Spleen (tissue), 11 donors: ENCODE measurements around the gene ANKRD30B. TPM values are rescaled to one million over a fixed set of nuclear protein-coding genes. Genes with fewer than 3 reads are reported as not detected.
"Not testable (repeated sequence)": the region's sequence is repeated elsewhere in the genome, so short reads cannot be mapped to it uniquely, and the experiment has no call there.

Source experiments
- DNase-seq: peaks from one replicate; pipeline ENCODE4 v3.0.0-alpha.2; 2020
- H3K27ac ChIP-seq, 8 donors: fragments of 200-600 bp; sonication (generic) in 7 of 8; 1 replicate in 4 of 8; 2 replicates in 4 of 8; pipeline versions ENCODE4 v1.5.0 to v1.8.0; 2016 to 2021; ENCODE audit warnings: inconsistent platforms in 4 of 8, mild to moderate bottlenecking in 4 of 8, moderate library complexity in 1 of 8
- H3K27me3 ChIP-seq, 7 donors: fragments of 200-600 bp; sonication (generic) in 6 of 7; replicated peaks in 1 of 7; 1 replicate in 4 of 7; 2 replicates in 3 of 7; pipeline versions ENCODE4 v1.5.0 to v1.8.0; 2016 to 2021; ENCODE audit warnings: inconsistent platforms in 3 of 7, mild to moderate bottlenecking in 1 of 7
- H3K36me3 ChIP-seq, 6 donors: fragments of 200-600 bp; sonication (generic) in 5 of 6; 1 replicate in 4 of 6; 2 replicates in 2 of 6; pipeline versions ENCODE4 v1.5.0 to v1.8.0; 2016 to 2021; ENCODE audit warnings: inconsistent platforms in 2 of 6
- H3K4me1 ChIP-seq, 6 donors: fragments of 200-600 bp; sonication (generic) in 5 of 6; 1 replicate in 3 of 6; 2 replicates in 3 of 6; pipeline versions ENCODE4 v1.5.0 to v1.8.0; 2016 to 2021; ENCODE audit warnings: inconsistent platforms in 3 of 6
- H3K4me3 ChIP-seq, 8 donors: fragments of 200-600 bp; sonication (generic) in 7 of 8; 1 replicate in 4 of 8; 2 replicates in 4 of 8; pipeline versions ENCODE4 v1.5.0 to v1.8.0; 2016 to 2021; ENCODE audit warnings: inconsistent platforms in 4 of 8, mild to moderate bottlenecking in 4 of 8, moderate library complexity in 2 of 8
- H3K9me3 ChIP-seq, 8 donors: fragments of 200-600 bp; sonication (generic) in 7 of 8; 1 replicate in 4 of 8; 2 replicates in 4 of 8; pipeline versions ENCODE4 v1.5.0 to v1.8.0; 2016 to 2021; ENCODE audit warnings: inconsistent platforms in 4 of 8
- CTCF ChIP-seq, 11 experiments: fragments of 200-600 bp in 7 of 11; fragments of 450-650 bp in 4 of 11; sonication (generic) in 4 of 11; IDR thresholded peaks in 8 of 11; conservative IDR thresholded peaks in 3 of 11; 1 replicate in 7 of 11; 2 replicates in 4 of 11; pipeline versions ENCODE4 v1.4.0 to v1.8.0; 2016 to 2021; ENCODE audit warnings: antibody characterized with exemption in 11 of 11, inconsistent platforms in 4 of 11, mild to moderate bottlenecking in 1 of 11
- POLR2A ChIP-seq, 3 donors: fragments of 450-650 bp; IDR thresholded peaks; one replicate each; pipeline ENCODE4 v1.5.1; 2017; ENCODE audit warnings: antibody characterized with exemption in 3 of 3, mild to moderate bottlenecking in 1 of 3
- POLR2AphosphoS5 ChIP-seq, 3 donors: sonication (generic); formaldehyde crosslinking; IDR thresholded peaks; one replicate each; pipeline ENCODE4 v1.5.1; 2017; ENCODE audit warnings: antibody characterized with exemption in 3 of 3
- WGBS, 5 donors: extraction: QIAGEN DNeasy Blood & Tissue Kit in 3 of 5; methylation state at CpG; one replicate each; pipeline versions ENCODE4 v1.1.5 to v1.1.7; 2013 to 2018; 5-methylcytosine and 5-hydroxymethylcytosine counted together
- intact Hi-C: fragments of 100-400 bp; cut with DNase I; formaldehyde crosslinking; loops from one replicate; pipeline ENCODE4 v1.15.0; 2023; ENCODE audit warnings: low total_unique reads
- polyA plus RNA-seq, 3 donors: library from polyadenylated mRNA; stranded (reverse); fragments of 200-250 nt; gene quantifications; one replicate each; pipeline ENCODE4 v1.2.1, GENCODE V29; 2013
- total RNA-seq, 7 donors: library from RNA; depleted of rRNA in 3 of 7; stranded (reverse); fragments of >200 nt in 3 of 7; fragmentation: NEBNext Ultra II Directional in 4 of 7; extraction: Animal tissue kit (Norgen Biotek cat#: 25700) in 4 of 7; gene quantifications; one replicate each; pipeline versions ENCODE4 v1.1.0 to v1.2.1, GENCODE V29; 2016 to 2021
- donor health status: healthy with polysubstance abuse.
- donor health status: DM: no; HTN: no; CAD: no; lungs with moderate emphysema.
- donor health status: DM: no; HTN: no; CAD: no.
- donor health status: Bipolar disorder and iron deficiency.
- donor health status: healthy.
- donor health status: DM: no; HTN: no; CAD: no.
- donor health status: DM: yes; HTN: yes; CAD: no.

Gene ANKRD30B
- total and polyA plus RNA-seq, 10 donors: 0.06 to 0.13 TPM; not detected in 8

GRCh38 chr18:14746897-14747296, 1.1 kb upstream of the ANKRD30B start:
- H3K27ac ChIP-seq: no peak overlapping the region
- whole genome bisulfite sequencing, 5 donors: 93 to 95% (median 94%) methylated on average over 17 to 18 of the region's 18 CpGs
- no peaks in the 10 kb centered on the region for H3K36me3 ChIP-seq
- no peak overlapping the region for H3K4me3 ChIP-seq
- intact Hi-C loops: no loop called here
- DNase-seq: no peak
- H3K27me3 ChIP-seq: peaks cover 0 to 21% (median 6%) of the 10 kb centered on the region in 7 donors
- H3K4me1 ChIP-seq: no peaks in the 10 kb centered on the region
- TF ChIP-seq POLR2AphosphoS5 (IDR thresholded peaks at IDR 0.05) (no peak), POLR2A (IDR thresholded peaks at IDR 0.05) (no peak), CTCF (IDR thresholded peaks at IDR 0.05 in 8 of 11, conservative IDR thresholded peaks at IDR 0.05 in 3 of 11) (no peak)
- H3K9me3 ChIP-seq: peaks cover 0 to 19% (median 2%) of the 10 kb centered on the region in 8 donors

GRCh38 chr18:14748496-14748895, 524 bp downstream of the ANKRD30B start:
- intact Hi-C loops: no loop called here
- peaks cover 0 to 19% (median 2%) of the 10 kb centered on the region in 8 donors for H3K9me3 ChIP-seq
- H3K4me1 ChIP-seq: no peaks in the 10 kb centered on the region
- no peak for TF ChIP-seq POLR2AphosphoS5 (IDR thresholded peaks at IDR 0.05)
- no peak for TF ChIP-seq CTCF (IDR thresholded peaks at IDR 0.05 in 8 of 11, conservative IDR thresholded peaks at IDR 0.05 in 3 of 11)
- no peak for TF ChIP-seq POLR2A (IDR thresholded peaks at IDR 0.05)
- WGBS, 5 donors: 37 to 54% (median 48%) methylated on average over 15 of the region's 15 CpGs
- no peaks in the 10 kb centered on the region for H3K36me3 ChIP-seq
- peaks cover 0 to 21% (median 6%) of the 10 kb centered on the region in 7 donors for H3K27me3 ChIP-seq
- H3K27ac ChIP-seq: no peak overlapping the region
- DNase-seq: no peak
- no peak overlapping the region for H3K4me3 ChIP-seq

GRCh38 chr18:14763566-14763965, 15.6 kb downstream of the ANKRD30B start:
- 74 to 89% (median 84%) methylated on average over 5 of the region's 5 CpGs for WGBS, 5 donors

GRCh38 chr18:14767474-14767873, 19.5 kb downstream of the ANKRD30B start:
- intact Hi-C loops: no loop called here
- H3K4me1 ChIP-seq: no peaks in the 10 kb centered on the region
- peaks cover 0 to 9% (median 0%) of the 10 kb centered on the region in 8 donors for H3K9me3 ChIP-seq
- no peak for DNase-seq
- H3K27ac ChIP-seq: no peak overlapping the region
- H3K4me3 ChIP-seq: no peak overlapping the region
- no peak for TF ChIP-seq POLR2A (IDR thresholded peaks at IDR 0.05)
- no peak for TF ChIP-seq POLR2AphosphoS5 (IDR thresholded peaks at IDR 0.05)
- no peak for TF ChIP-seq CTCF (IDR thresholded peaks at IDR 0.05 in 8 of 11, conservative IDR thresholded peaks at IDR 0.05 in 3 of 11)
- H3K36me3 ChIP-seq: no peaks in the 10 kb centered on the region
- no peaks in the 10 kb centered on the region for H3K27me3 ChIP-seq

More at GRCh38 chr18:14763566-14763965, 15.6 kb downstream of the ANKRD30B start:
- H3K4me1 ChIP-seq, H3K27ac ChIP-seq, intact Hi-C loops, DNase-seq, H3K36me3 ChIP-seq, H3K27me3 ChIP-seq, H3K9me3 ChIP-seq, H3K4me3 ChIP-seq: not testable (repeated sequence)

- WGBS, 5 donors: 11 to 30% (median 17%) methylated on average over 1 of the region's 1 CpG
- TF ChIP-seq POLR2A (IDR thresholded peaks at IDR 0.05) (no peak), POLR2AphosphoS5 (IDR thresholded peaks at IDR 0.05) (no peak), CTCF (IDR thresholded peaks at IDR 0.05 in 8 of 11, conservative IDR thresholded peaks at IDR 0.05 in 3 of 11) (no peak)
- DNase-seq: no peak
- Histone ChIP-seq H3K4me1 (no peaks in the 10 kb centered on the region), H3K36me3 (no peaks in the 10 kb centered on the region), H3K9me3 (peaks cover 0 to 9% (median 0%) of the 10 kb centered on the region in 8 donors), H3K27ac (no peak overlapping the region), H3K4me3 (no peak overlapping the region), H3K27me3 (no peaks in the 10 kb centered on the region)
- intact Hi-C loops: no loop called here
Observed at GRCh38 chr18:14768241-14768640, 20.3 kb downstream of the ANKRD30B start.
